ENCODE data around the gene B4GALT6.

DNA sequence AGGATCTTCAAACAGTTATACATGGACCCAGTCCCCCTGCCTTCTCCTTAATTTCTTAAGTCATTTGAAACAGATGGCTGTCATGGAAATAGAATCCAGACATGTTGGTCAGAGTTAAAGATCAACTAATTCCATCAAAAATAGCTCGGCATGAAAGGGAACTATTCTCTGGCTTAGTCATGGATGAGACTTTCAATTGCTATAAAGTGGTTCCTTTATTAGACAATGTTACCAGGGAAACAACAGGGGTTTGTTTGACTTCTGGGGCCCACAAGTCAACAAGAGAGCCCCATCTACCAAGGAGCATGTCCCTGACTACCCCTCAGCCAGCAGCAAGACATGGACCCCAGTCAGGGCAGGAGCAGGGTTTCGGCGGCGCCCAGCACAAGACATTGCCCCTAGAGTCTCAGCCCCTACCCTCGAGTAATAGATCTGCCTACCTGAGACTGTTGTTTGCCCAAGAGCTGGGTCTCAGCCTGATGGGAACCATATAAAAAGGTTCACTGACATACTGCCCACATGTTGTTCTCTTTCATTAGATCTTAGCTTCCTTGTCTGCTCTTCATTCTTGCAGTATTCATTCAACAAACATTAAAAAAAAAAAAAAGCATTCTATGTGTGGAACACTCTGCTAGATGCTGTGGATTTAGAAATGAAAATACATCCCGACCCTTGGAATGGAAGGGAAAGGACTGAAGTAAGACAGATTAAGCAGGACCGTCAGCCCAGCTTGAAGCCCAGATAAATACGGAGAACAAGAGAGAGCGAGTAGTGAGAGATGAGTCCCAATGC, 88.1 kb downstream of the B4GALT6 start:
- TF ChIP-seq, protein P1, sequence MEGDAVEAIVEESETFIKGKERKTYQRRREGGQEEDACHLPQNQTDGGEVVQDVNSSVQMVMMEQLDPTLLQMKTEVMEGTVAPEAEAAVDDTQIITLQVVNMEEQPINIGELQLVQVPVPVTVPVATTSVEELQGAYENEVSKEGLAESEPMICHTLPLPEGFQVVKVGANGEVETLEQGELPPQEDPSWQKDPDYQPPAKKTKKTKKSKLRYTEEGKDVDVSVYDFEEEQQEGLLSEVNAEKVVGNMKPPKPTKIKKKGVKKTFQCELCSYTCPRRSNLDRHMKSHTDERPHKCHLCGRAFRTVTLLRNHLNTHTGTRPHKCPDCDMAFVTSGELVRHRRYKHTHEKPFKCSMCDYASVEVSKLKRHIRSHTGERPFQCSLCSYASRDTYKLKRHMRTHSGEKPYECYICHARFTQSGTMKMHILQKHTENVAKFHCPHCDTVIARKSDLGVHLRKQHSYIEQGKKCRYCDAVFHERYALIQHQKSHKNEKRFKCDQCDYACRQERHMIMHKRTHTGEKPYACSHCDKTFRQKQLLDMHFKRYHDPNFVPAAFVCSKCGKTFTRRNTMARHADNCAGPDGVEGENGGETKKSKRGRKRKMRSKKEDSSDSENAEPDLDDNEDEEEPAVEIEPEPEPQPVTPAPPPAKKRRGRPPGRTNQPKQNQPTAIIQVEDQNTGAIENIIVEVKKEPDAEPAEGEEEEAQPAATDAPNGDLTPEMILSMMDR (IDR thresholded peaks at IDR 0.05 in 2 of 3, conservative IDR thresholded peaks at IDR 0.05 in 1 of 3; ENCODE audit: insufficient read depth in 2 of 3, low read depth in 1 of 3, low read length in 3 of 3) = no peak
- no peak for TF ChIP-seq FOXK2 (conservative IDR thresholded peaks at IDR 0.05 in 1 of 2, IDR thresholded peaks at IDR 0.05 in 1 of 2; ENCODE audit: low read depth in 2 of 2)
- TF ChIP-seq, protein P2, sequence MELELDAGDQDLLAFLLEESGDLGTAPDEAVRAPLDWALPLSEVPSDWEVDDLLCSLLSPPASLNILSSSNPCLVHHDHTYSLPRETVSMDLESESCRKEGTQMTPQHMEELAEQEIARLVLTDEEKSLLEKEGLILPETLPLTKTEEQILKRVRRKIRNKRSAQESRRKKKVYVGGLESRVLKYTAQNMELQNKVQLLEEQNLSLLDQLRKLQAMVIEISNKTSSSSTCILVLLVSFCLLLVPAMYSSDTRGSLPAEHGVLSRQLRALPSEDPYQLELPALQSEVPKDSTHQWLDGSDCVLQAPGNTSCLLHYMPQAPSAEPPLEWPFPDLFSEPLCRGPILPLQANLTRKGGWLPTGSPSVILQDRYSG (tag; conservative IDR thresholded peaks at IDR 0.05; ENCODE audit: low read depth) = no peak
